ENCODE results near the gene AK4. TPM values are rescaled to one million over a fixed set of nuclear protein-coding genes. Genes with fewer than 3 reads are reported as not detected.
"Not testable (repeated sequence)": the region's sequence is repeated elsewhere in the genome, so short reads cannot be mapped to it uniquely, and the experiment has no call there.

AK4 gene
- total RNA-seq, 3 donors from 2014 or later, result 18.2 to 47.3 (median 41.0) TPM

GRCh38 chr1:65138524-65138923, 9.5 kb upstream of the AK4 start:
- H3K9me3 ChIP-seq, result no peaks in the 10 kb centered on the region
- no peak for DNase-seq (ENCODE audit: low spot score in 2 of 2)
- no peaks in the 10 kb centered on the region for H3K4me1 ChIP-seq
- no peak overlapping the region for H3K27ac ChIP-seq
- H3K4me3 ChIP-seq, result no peak overlapping the region
- no peaks in the 10 kb centered on the region for H3K36me3 ChIP-seq
- TF ChIP-seq POLR2A (IDR thresholded peaks at IDR 0.05) (no peak), CTCF (IDR thresholded peaks at IDR 0.05) (no peak)
- no peaks in the 10 kb centered on the region for H3K27me3 ChIP-seq
- intact Hi-C loops (cut with DNase I; ENCODE audit: low total_unique reads), result no loop called here

GRCh38 chr1:65139793-65140192, 8.2 kb upstream of the AK4 start:
- DNase-seq (ENCODE audit: low spot score in 2 of 2); intact Hi-C loops (cut with DNase I; ENCODE audit: low total_unique reads); H3K27ac ChIP-seq; H3K27me3 ChIP-seq; H3K9me3 ChIP-seq; H3K4me1 ChIP-seq; H3K36me3 ChIP-seq; H3K4me3 ChIP-seq: not testable (repeated sequence)

- Histone ChIP-seq H3K4me1 (no peaks in the 10 kb centered on the region), H3K27me3 (no peaks in the 10 kb centered on the region), H3K4me3 (no peak overlapping the region), H3K36me3 (no peaks in the 10 kb centered on the region), H3K9me3 (no peaks in the 10 kb centered on the region), H3K27ac (peak overlapping the region; percentile 8 to 44)
- DNase-seq (ENCODE audit: low spot score in 2 of 2), result no peak
- TF ChIP-seq POLR2A (IDR thresholded peaks at IDR 0.05) (no peak), POLR2AphosphoS5 (IDR thresholded peaks at IDR 0.05) (no peak), CTCF (IDR thresholded peaks at IDR 0.05) (no peak)
- intact Hi-C loops (cut with DNase I; ENCODE audit: low total_unique reads), result no loop called here
These were observed 6.6 kb upstream of the AK4 start for GRCh38 chr1:65141394-65141793.

- Histone ChIP-seq H3K27ac (peak overlapping the region in 1 of 2 donors; percentile 8), H3K36me3 (no peaks in the 10 kb centered on the region), H3K4me1 (no peaks in the 10 kb centered on the region), H3K4me3 (no peak overlapping the region), H3K27me3 (no peaks in the 10 kb centered on the region), H3K9me3 (no peaks in the 10 kb centered on the region)
- intact Hi-C loops (cut with DNase I; ENCODE audit: low total_unique reads), result no loop called here
- no peak for DNase-seq (ENCODE audit: low spot score in 2 of 2)
- no peak for TF ChIP-seq POLR2AphosphoS5 (IDR thresholded peaks at IDR 0.05)
- TF ChIP-seq POLR2A (IDR thresholded peaks at IDR 0.05), result no peak
- TF ChIP-seq CTCF (IDR thresholded peaks at IDR 0.05), result no peak
These were observed 6.1 kb upstream of the AK4 start for GRCh38 chr1:65141918-65142317.

GRCh38 chr1:65143112-65143658, 4.8 kb upstream of the AK4 start:
- intact Hi-C loops (cut with DNase I; ENCODE audit: low total_unique reads); H3K9me3 ChIP-seq; H3K4me1 ChIP-seq; H3K27ac ChIP-seq; DNase-seq (ENCODE audit: low spot score in 2 of 2); H3K4me3 ChIP-seq; H3K27me3 ChIP-seq; H3K36me3 ChIP-seq: not testable (repeated sequence)

DNA sequence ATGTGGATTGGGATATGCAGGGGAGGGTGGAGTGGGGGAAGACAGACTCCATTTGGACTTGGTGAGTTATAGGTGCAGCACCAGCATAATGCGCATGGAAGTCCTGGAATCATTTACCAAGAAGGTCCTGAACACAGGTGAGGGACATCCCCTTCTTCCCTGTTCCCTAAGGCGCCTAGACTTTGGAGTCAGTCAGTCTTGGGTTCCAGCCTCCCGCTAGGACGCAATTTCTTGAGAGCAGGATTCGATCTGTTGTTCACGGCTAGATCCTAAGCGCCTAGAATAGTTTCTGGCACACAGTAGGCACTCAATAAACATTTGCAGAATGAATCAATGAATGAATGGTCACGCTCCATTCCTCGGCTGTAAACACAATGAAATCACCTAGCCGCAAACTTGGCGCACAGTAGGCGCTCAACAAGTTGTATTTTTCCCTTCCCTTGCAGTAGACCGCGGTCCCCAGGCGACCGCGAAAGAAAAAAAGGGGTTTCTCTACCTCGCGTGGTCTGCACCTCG, 1.0 kb upstream of the AK4 start:
- Histone ChIP-seq H3K27me3 (no peaks in the 10 kb centered on the region), H3K9me3 (no peaks in the 10 kb centered on the region), H3K36me3 (no peaks in the 10 kb centered on the region), H3K4me1 (no peaks in the 10 kb centered on the region), H3K27ac (peak overlapping the region; percentile 95 to 96), H3K4me3 (peak overlapping the region; percentile 68 to 97 (median 69))
- intact Hi-C loops (cut with DNase I; ENCODE audit: low total_unique reads), result loop anchor here (5.0 kb wide), 1 partner anchor 1205 kb away; no protein-coding TSS in a partner anchor
- no peak for DNase-seq (ENCODE audit: low spot score in 2 of 2)
- TF ChIP-seq POLR2AphosphoS5 (IDR thresholded peaks at IDR 0.05), result no peak
- TF ChIP-seq CTCF (IDR thresholded peaks at IDR 0.05), result no peak
- TF ChIP-seq POLR2A (IDR thresholded peaks at IDR 0.05), result no peak

All from breast epithelium (tissue), 4 donors.